Fibroblast of villous mesenchyme (primary cell): ENCODE measurements around the gene BRME1. TPM values are rescaled to one million over a fixed set of nuclear protein-coding genes. Genes with fewer than 3 reads are reported as not detected.

Source experiments
- DNase-seq: peaks from one replicate; pipeline ENCODE4 v3.0.0-alpha.2; 2010; ENCODE audit warnings: low read depth
- H3K4me3 ChIP-seq: 2 replicates; pipeline ENCODE4 v1.5.1; 2011; ENCODE audit warnings: low read depth, mild to moderate bottlenecking, low read length
- CTCF ChIP-seq: IDR thresholded peaks from 2 replicates; pipeline ENCODE4 v1.5.1; 2012; ENCODE audit warnings: low read depth, mild to moderate bottlenecking, low read length; ENCODE audit not compliant: insufficient read depth
- total RNA-seq: library from RNA; depleted of rRNA; stranded (reverse); fragments of >200 nt; gene quantifications from 2 replicates; pipeline ENCODE4 v1.2.3, GENCODE V29; 2012

The BRME1 gene
- total RNA-seq, 1 donor: 0.43 TPM

GRCh38 chr19:13890136-13890535 lies 15.8 kb downstream of the BRME1 start:
- TF ChIP-seq CTCF: no peak

DNA sequence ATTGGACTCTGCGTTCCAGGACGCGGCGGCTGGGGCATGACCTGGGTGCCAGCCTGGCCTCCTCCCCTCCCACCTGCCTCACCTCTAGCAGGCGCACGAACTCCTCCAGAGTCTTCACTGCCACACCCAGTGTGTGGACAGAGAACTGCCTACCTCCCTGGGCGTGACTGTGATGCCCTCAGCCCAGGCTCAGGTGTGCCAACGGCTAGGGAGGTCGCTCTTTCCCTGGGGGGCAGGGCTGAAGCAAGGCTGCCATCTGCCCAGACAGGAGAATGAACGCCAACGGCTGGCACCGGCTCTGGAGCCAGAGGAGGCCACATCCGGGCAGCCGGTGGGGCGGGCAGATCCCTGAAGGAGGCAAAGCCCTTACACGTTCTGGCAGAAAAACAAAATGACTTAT lies 17.6 kb downstream of the BRME1 start:
- no peak for TF ChIP-seq CTCF
- H3K4me3 ChIP-seq: no peak overlapping the region
- DNase-seq: no peak

More at GRCh38 chr19:13890136-13890535, 15.8 kb downstream of the BRME1 start:
- no peak for DNase-seq
- H3K4me3 ChIP-seq: no peak overlapping the region

GRCh38 chr19:13887517-13887916 lies 18.4 kb downstream of the BRME1 start:
- no peak for TF ChIP-seq CTCF
- H3K4me3 ChIP-seq: no peak overlapping the region
- peak; percentile 72 for DNase-seq

DNA sequence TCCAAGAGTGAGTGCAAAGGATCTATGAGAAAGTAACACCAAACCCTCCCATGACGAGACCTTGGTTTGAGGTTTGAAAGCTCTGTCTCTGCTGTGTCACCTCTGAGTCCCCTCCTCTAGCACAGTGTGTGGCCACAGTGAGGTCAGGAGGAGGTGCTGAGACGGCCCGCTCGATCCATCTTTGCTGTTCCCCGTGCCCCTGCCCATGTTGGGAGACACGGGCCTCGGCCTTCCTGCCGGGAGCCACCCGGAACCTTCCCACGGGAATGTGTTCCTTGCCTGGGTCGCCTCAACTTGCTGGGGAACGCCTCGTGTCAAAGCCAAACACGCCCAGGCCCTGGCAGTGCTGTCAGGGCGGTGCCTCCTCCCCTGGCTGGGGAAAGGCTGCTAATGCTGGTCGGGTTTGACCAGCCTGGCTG lies 18.9 kb downstream of the BRME1 start:
- no peak for DNase-seq
- no peak overlapping the region for H3K4me3 ChIP-seq
- no peak for TF ChIP-seq CTCF

DNA sequence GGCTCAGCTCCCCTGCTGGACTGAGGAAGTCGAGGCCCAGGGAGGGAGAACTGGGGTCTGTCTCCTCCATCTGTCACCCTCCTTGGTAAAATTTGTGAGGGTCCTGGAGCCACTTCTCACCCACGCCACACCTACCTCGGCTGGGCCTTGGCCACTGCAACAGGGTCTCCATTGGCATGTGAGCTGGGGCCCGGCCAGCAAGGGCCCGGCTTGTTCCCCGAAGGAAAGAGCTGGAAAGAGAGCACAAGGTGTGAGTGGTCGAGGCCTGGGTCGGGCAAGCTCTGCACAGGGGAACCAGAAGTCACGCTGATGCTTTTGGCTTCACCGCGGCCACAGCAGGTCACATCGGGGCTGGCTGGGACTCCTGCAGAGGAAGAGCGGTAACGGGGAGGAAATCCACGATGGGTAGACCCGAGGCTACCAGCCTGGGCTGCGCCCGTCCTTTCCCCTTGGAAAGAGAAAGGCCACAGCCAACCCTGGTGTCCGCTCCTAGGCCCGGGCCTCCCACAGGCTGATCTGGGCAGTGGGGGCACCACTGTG lies 20.0 kb downstream of the BRME1 start:
- no peak overlapping the region for H3K4me3 ChIP-seq
- no peak for DNase-seq
- no peak for TF ChIP-seq CTCF

GRCh38 chr19:13884726-13885591 lies 21.0 kb downstream of the BRME1 start:
- no peak for TF ChIP-seq CTCF
- no peak overlapping the region for H3K4me3 ChIP-seq
- DNase-seq: no peak
